ENCODE results near the gene SLC7A1.

- TF ChIP-seq CTCF (IDR thresholded peaks at IDR 0.05; ENCODE audit: insufficient read depth, low read length, poor library complexity, severe bottlenecking) = no peak
- TF ChIP-seq EZH2phosphoT487 (conservative IDR thresholded peaks at IDR 0.05; ENCODE audit: low read length) = no peak
Measured at GRCh38 chr13:29537736-29538651, 57.5 kb downstream of the SLC7A1 start.
